KMS-11 (cell line): ENCODE measurements around the gene NCKAP5.

Source experiments
- H2AFZ ChIP-seq: fragments of 200-600 bp; sonication (generic); 2 replicates; pipeline ENCODE4 v1.6.1; 2016; ENCODE audit warnings: antibody characterized with exemption, mixed run types, low read depth
- H3K27ac ChIP-seq: fragments of 200-600 bp; sonication (generic); 2 replicates; pipeline ENCODE4 v1.6.1; 2016; ENCODE audit warnings: mild to moderate bottlenecking, mixed run types
- H3K27me3 ChIP-seq: fragments of 200-600 bp; sonication (generic); 2 replicates; pipeline ENCODE4 v1.6.1; 2017; ENCODE audit warnings: mild to moderate bottlenecking, low read depth, mixed run types, moderate library complexity; ENCODE audit not compliant: insufficient read depth
- H3K36me3 ChIP-seq: fragments of 200-600 bp; sonication (generic); 2 replicates; pipeline ENCODE4 v1.6.1; 2017; ENCODE audit warnings: mild to moderate bottlenecking, mixed run types; ENCODE audit not compliant: insufficient read depth
- H3K4me1 ChIP-seq: fragments of 200-600 bp; sonication (generic); 2 replicates; pipeline ENCODE4 v1.6.1; 2016; ENCODE audit warnings: mild to moderate bottlenecking, low read depth, mixed run types; ENCODE audit not compliant: poor library complexity, severe bottlenecking
- H3K4me2 ChIP-seq: fragments of 200-600 bp; sonication (generic); 2 replicates; pipeline ENCODE4 v1.7.0; 2016; ENCODE audit warnings: mild to moderate bottlenecking, mixed run types
- H3K4me3 ChIP-seq: fragments of 200-600 bp; sonication (generic); IDR thresholded peaks from 2 replicates; pipeline ENCODE4 v1.6.1; 2017; ENCODE audit warnings: low read depth, low read length, mixed read lengths; ENCODE audit not compliant: insufficient read depth
- H3K79me2 ChIP-seq: fragments of 200-600 bp; sonication (generic); 2 replicates; pipeline ENCODE4 v1.6.1; 2016; ENCODE audit warnings: low read depth, mixed run types; ENCODE audit not compliant: insufficient read depth
- H3K9ac ChIP-seq: fragments of 200-600 bp; sonication (generic); 2 replicates; pipeline ENCODE4 v1.6.1; 2016; ENCODE audit warnings: mild to moderate bottlenecking, mixed run types
- H4K20me1 ChIP-seq: fragments of 200-600 bp; sonication (generic); 2 replicates; pipeline ENCODE4 v1.6.1; 2016; ENCODE audit warnings: mild to moderate bottlenecking, mixed run types; ENCODE audit not compliant: insufficient read depth
- TF ChIP-seq, protein P1 (sequence below): fragments of 200-600 bp; sonication (generic); conservative IDR thresholded peaks from 2 replicates; pipeline ENCODE4 v1.6.1; 2017; ENCODE audit warnings: low read depth, mild to moderate bottlenecking, antibody characterized with exemption, low read length, moderate library complexity, mixed read lengths

Gene NCKAP5

DNA sequence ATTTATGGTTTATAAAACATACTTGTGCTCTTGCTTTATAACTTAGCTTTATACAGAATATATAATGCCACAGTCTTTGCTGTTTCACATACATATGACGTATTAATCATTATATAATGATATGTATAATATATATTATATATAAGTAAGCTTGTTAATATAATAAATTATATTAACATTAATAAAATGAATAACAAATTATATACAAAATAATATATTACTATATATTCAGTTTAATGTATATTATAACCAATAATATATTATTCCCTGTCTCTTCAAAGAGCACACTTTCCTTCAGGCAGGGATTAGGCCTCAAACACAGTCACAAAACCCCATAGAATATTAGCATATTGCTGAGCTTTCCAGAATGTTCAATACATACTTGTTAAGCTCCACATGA lies 427.6 kb downstream of the NCKAP5 start:
- Histone ChIP-seq H2AFZ (peak overlapping the region; percentile 30; the same call in 1 of the 2 replicates), H3K27me3 (no peaks in the 10 kb centered on the region), H3K27ac (no peak overlapping the region), H4K20me1 (no peaks in the 10 kb centered on the region), H3K4me3 (no peak overlapping the region), H3K4me1 (no peaks in the 10 kb centered on the region), H3K4me2 (no peak overlapping the region), H3K9ac (no peak overlapping the region), H3K36me3 (no peaks in the 10 kb centered on the region), H3K79me2 (no peaks in the 10 kb centered on the region)
- TF ChIP-seq, protein P1, sequence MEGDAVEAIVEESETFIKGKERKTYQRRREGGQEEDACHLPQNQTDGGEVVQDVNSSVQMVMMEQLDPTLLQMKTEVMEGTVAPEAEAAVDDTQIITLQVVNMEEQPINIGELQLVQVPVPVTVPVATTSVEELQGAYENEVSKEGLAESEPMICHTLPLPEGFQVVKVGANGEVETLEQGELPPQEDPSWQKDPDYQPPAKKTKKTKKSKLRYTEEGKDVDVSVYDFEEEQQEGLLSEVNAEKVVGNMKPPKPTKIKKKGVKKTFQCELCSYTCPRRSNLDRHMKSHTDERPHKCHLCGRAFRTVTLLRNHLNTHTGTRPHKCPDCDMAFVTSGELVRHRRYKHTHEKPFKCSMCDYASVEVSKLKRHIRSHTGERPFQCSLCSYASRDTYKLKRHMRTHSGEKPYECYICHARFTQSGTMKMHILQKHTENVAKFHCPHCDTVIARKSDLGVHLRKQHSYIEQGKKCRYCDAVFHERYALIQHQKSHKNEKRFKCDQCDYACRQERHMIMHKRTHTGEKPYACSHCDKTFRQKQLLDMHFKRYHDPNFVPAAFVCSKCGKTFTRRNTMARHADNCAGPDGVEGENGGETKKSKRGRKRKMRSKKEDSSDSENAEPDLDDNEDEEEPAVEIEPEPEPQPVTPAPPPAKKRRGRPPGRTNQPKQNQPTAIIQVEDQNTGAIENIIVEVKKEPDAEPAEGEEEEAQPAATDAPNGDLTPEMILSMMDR = no peak

DNA sequence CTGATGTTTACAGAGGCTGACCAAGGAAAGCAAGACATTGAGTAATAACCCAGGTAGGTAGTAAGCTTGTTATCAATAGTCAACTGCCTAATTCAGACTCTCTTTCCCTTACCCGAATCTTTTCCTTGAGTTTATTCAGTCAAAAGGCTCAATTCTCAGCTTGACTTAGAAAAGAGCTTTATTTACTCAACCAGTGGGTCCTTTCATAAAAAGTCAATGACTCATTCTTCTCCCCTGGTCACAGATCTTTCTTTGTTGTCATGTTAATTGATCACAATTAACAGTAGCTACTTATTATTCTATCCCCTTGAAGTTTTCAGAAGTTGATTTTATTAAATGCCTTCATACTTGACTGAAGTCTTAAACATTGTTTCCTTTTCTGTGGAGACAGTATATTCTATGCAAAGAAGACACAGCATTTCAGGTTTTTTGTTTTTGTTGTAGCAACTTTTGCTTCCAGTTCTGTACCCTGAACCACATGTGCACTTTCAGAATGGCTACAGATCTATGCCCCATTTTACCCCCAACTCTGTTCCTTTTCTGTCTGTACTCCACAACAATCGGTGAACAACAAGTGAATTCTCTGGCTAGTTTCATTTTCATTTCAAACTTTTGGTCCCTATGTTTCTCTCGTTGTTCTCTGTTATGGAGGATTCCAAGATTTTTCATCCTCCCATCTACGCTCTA lies 428.3 kb downstream of the NCKAP5 start:
- Histone ChIP-seq H3K4me3 (no peak overlapping the region), H3K4me2 (no peak overlapping the region; the same call in 1 of the 2 replicates), H2AFZ (peak overlapping the region; percentile 30; the same call in 1 of the 2 replicates), H3K79me2 (no peaks in the 10 kb centered on the region), H3K4me1 (no peaks in the 10 kb centered on the region), H3K27ac (no peak overlapping the region), H3K36me3 (no peaks in the 10 kb centered on the region), H3K9ac (no peak overlapping the region), H3K27me3 (no peaks in the 10 kb centered on the region), H4K20me1 (no peaks in the 10 kb centered on the region)
- TF ChIP-seq, protein P1 = no peak

DNA sequence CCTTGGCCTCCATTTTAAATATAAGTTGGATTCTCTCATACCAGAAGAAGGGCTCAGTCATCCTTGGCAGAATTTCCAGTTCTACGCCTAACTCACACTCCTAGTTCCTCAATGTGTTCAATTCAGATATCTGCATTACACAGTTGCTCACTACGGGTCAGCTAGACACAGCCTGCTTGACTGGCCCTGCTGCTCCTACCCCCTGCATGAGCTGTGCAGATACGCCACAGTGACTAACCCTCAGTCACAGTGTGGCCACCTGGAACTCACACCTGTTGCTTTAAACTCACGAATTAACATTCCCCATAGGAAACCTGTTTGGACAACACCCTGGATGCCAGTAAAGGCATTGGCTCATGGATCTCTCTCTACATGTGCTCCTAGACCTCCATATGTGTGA lies 429.6 kb downstream of the NCKAP5 start:
- no peaks in the 10 kb centered on the region for H3K4me1 ChIP-seq
- H3K27ac ChIP-seq = no peak overlapping the region
- TF ChIP-seq, protein P1 = no peak
- H2AFZ ChIP-seq = no peak overlapping the region
- H4K20me1 ChIP-seq = no peaks in the 10 kb centered on the region
- H3K27me3 ChIP-seq = no peaks in the 10 kb centered on the region
- H3K9ac ChIP-seq = no peak overlapping the region
- H3K4me3 ChIP-seq = no peak overlapping the region
- no peaks in the 10 kb centered on the region for H3K79me2 ChIP-seq
- no peaks in the 10 kb centered on the region for H3K36me3 ChIP-seq
- H3K4me2 ChIP-seq = no peak overlapping the region

DNA sequence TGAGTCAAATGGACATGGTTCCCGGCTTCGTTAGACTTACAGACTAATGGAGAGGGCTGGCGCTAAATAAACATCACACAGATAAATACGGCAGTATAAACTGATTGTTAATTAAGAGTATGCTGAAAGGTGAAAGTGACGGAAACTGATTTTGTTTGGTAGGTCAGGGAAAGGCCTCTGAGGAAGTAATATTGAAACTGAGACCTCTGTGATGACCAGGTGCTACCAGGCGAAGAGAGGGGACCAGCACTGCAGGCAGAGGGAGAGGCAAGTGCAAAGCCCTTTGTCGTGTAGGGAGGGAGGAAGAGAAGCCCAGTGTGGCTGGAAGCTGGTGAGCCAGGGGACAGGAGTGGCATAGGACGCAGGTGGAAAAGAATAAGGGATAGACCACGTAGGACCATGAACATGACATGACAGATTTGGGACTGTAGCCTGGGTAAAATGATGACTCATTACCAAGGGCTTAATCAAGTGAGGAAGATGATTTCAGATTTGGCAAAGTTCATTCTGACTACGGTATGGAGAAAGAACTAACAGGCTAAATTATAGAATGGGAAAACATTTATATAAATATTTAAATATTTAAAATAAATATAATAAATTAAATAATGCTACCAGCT lies 433.1 kb downstream of the NCKAP5 start:
- no peak overlapping the region for H3K4me2 ChIP-seq
- no peaks in the 10 kb centered on the region for H3K79me2 ChIP-seq
- H3K9ac ChIP-seq = no peak overlapping the region
- H3K27me3 ChIP-seq = no peaks in the 10 kb centered on the region
- H3K36me3 ChIP-seq = no peaks in the 10 kb centered on the region
- no peaks in the 10 kb centered on the region for H4K20me1 ChIP-seq
- H3K27ac ChIP-seq = no peak overlapping the region
- TF ChIP-seq, protein P1 = no peak
- H2AFZ ChIP-seq = no peak overlapping the region
- H3K4me3 ChIP-seq = no peak overlapping the region
- no peaks in the 10 kb centered on the region for H3K4me1 ChIP-seq
